SW480 (cell line): ENCODE data around the gene TBC1D10A.

Source experiments
- DNase-seq: peaks from one replicate; pipeline ENCODE4 v3.0.0-alpha.2; 2016; ENCODE audit warnings: low spot score

Gene TBC1D10A

DNA sequence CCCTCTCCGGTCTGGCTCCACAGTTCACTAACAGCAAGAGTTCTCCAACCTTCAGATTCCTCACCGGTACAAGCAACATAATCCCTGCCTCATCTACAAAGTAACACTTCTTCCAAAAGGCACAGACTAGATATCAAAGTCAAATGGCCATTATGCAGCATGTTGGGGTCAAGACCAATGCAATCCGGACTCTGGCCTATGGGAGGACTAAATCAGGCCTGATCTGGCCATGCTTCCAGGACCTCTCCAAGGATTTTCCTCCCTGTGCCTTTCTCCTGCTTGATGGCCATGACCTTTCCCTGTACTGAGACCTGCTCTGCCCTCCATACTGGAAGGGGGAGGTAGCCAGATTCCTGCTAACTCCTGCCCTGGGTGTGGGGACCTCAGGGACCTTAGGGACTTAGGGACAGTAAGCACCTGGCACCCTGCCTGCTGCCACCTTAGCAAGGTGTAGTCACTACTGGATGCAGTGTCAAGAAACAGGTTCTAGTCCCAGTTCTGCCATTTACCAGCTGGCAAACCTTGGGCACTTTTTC, 6.7 kb downstream of the TBC1D10A start:
- DNase-seq: no peak

DNA sequence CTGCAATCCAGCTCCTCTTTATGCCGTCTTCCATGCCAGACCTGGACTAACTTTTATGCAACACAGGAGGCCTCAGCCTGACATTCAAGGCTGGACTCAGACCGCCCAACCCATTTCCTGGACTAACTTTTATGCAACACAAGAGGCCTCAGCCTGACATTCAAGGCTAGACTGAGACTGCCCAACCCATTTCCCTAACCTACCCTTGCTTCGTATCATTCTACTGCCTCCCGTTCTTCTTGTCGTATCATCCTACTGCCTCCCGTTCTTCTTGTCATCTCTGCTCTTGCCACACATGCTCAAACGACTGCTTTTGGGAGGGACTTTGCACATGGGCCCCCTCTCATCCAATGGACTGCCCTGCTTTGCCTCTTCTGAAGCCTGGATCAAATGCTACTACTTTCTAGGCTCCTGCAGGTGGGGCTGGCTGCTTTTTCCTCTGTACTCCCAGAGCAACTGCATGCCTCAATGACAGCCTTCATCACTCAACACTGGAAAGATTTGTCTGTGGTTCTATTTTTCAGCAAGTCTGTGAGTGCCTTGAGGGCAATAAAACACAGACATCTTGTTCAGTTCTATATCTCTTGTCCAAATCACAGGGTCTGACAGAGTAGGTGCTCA, 7.8 kb downstream of the TBC1D10A start:
- DNase-seq: no peak

DNA sequence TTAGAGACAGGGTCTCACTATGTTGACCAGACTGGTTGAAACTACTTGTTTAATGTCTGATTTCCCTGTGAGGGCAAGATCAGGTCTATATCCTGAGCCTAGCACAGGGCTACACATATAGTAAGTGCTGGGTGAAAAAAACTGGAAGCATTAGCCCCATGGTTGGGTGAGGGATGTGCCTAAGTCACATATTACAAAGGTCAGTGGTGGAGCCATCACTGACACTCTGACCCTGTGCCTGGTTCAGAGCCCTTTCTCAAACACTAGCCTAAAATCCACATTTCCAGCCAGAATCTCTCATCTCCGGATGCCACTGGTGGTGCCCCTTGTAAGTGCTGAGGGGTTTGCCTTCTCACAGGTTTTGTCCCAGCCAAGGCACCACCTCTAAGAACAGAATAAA, 9.0 kb downstream of the TBC1D10A start:
- no peak for DNase-seq

DNA sequence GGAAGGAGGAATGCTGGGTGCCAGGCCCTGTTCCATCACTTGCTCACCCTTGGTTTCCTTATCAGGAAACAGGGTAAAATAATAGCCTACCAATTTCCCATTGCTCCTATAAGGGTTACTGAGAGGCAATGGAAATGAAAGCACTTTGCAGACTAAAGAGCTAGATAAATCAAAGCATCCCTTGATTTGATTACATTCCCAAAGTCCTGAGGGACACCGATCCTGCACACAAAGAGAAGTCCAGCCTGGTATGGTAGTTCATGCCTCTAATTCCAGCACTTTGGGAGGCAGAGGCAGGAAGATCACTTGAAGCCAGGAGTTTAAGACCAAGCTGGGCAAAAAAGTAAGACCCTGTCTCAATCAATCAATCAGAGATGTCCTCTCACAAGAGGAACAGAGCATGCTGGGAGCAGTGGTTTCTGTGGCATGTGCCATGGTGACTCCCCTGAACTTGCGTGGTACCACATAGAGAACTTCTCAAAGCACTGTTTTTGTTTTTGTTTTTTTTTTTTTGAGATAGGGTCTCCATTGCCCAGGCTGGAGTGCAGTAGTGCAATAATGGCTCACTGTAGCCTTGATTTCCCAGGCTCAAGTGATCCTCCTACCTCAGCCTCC, 10.7 kb downstream of the TBC1D10A start:
- DNase-seq: no peak

DNA sequence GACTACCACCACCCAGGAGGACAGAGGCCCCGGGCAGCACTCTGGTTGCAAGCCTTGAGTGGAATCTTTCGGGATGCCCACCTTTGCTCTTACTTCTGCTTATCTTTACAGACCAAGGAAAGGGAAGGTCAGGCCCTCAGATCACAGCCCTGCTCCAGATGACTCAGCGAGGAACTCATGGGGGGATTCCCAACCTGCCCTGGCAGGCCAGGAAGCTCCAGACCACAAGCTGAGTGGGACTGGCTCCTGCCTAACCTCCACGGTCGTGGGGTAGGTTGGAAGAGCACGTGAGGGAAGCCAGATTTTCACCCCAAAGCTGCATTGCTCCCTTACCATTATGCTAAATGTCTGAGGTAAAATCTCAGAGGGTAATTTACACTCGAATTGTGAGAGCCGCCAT, 11.8 kb downstream of the TBC1D10A start:
- DNase-seq: peak; percentile 31

DNA sequence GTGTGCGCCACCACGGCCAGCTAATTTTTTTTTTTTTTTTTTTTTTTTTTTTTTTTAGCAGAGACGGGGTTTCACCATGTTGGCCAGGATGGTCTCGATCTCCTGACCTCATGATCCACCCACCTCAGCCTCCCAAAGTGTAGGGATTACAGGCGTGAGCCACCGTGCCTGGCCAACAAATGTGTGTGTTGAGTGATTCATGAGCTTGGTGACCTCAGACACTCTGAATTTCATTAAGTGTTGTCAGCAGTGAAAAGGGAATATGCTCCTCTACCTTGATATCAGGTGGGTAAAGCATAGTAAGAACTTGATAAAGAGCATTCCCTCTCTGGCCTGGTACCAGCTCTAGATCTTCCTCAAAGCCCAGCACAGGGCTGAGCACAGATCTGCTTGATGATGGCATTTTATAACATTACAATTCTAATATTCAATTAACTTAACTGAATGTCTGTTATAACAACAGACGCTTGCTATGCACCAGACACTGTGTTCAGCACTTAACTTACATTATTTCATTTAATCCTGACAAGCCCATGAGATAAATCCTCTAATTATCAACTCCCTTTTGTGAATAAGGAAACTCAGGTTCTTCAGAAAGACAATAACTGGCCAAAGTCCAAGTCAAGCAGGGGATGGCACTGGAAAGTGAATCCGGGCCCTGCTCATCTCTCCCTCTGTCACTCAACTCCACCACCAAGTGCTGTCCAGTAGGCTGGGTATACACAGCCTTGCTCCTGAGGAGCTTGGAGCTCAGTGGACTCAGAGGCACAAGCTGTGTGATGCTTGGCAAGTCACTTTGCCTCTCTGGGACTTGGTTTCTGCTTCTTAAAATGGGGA, 13.0 kb downstream of the TBC1D10A start:
- DNase-seq: no peak

DNA sequence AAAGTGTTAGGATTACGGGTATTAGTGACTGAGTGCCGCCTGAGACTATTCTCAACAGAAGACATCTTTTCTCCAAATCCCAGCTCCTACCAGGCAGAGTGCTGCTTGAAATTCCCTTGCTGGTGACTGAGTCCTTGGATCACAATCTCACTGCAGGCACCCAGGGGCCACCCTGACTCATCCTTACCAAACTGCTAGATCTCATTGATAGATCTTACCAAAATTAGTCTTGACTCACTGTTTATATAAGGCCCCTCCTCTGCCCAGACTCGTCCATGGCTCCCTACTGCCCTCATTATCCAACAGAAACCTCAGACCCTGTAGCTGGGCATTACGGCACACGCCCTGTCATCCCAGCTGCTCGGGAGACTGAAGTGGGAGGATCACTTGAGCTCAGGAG, 14.7 kb downstream of the TBC1D10A start:
- peak; percentile 37 for DNase-seq

DNA sequence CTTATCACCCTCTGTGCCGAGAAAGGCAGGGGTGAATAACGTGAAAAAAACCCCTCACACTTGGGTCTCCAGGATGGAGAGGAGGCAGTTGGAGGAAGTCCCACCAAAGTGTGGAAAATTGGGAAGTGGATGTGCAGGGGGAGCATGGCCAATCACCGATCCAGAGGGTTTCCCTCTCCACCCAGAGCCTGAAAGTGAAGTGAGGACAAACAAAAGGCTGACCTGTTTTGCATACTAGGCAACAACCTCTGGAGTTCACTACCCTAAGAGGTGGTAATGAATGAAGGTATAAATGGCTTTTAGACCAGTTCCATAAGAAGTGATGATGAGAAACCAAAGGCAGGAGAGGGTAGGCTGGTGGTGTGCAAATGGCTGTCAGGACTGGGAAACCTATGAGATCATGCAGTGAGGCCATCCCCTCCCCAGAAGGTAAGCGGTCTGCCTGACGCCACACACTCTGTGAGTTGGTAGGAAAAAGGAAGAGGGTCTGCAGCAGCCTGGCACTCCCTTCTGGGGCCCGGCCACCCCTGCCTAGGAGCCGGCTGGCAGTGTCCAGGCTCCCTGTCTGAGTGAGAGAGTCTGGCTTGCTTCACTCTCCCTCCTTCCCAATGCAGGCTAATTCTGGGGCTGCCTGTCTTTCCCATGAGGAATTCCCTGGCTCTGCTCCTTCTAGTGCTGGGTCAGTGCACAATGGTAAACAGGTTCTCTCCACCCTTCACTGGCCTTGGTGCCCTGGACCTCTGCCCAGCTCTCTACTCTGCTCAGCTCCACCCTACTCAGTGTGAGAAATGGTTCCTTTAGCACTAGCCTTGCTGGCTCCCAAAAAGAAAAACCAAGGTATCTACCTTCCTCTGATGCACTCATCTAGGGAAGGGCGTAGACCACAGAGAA, 15.6 kb downstream of the TBC1D10A start:
- no peak for DNase-seq

DNA sequence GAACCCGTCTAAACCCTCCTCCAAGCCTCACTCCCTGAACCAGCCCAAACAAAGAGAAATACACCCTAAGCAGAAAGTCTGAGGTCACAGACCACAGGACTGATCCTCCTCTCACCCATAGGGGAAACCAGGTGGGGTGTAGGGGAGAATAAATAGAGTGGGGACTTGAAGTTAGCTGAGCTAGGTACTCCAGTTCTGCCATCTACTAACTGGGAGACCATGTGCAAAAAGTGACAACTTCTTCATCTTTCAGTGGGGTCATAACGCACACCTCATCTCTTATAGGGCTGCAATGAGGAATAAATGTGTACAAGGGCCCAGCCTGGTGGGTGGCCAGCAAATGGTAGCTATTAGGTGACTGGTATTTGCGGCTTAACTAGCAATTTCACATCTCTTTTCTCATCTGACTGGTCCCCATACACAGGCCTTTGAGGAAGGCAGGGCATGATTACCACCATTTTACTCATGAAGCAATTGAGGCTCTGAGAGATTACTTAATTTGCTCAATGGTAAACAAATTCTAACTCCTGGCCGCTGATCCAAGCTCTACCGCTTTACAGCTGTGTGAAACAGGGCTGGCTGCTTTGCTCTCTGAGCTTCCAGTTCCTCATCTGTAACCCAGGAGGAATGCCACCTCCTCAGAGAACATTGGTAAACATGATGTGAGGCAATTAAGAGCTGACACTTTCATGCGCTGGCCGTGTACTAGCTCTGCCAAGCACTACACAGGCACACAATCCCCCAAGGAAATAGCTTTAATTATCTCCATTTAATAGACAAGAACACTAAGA, 16.6 kb downstream of the TBC1D10A start:
- DNase-seq: no peak

DNA sequence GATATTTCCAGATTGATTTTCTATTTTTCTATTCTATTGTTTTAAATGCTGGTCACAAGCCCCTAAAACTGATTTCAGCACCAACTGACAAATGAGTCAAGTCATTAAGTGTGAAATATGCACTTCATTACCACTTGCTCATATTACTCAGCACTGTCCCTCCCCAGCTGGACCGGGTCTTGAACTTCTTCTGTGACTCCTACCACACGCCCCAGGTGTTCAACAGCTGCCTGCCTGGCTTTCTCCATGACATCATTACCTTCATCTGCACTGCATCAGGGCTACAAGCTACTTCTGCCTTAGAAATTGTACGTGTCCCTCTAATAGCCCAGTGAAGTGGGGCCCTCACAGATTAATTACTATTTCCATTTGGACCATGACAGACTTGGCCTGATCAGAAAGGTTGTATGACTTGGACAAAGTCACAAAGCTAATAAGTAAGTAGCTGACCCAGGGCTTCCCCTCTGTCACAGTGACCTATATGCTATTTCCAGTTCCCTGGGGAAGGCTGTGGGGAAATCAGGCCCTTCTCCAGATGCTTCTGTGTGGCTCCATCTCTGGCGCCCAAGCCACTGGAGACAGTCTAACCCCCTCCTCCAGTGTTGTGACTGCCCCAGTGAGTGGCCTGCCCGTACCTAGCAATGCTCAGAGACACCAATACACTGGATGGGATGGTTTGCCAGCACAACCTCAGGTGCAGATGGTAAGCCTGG, 18.1 kb downstream of the TBC1D10A start:
- no peak for DNase-seq

DNA sequence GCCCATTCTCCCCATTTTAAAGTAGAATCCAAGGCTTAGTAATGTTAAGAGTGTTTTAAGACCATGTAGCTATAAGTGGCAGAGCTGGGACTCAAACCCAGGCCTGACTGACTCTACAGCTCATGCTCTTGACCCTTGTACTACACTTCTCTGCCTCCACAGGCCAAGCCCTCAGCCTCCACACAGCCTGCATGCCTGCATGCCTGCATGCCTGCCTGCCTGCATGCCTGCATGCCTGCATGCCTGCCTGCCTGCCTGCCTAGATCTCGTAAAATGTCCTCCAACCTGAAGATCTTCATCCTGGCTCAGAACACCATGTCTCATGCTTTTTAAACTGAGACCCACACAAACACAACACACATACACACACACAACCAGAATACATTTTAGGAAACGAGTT, 18.6 kb downstream of the TBC1D10A start:
- DNase-seq: no peak

DNA sequence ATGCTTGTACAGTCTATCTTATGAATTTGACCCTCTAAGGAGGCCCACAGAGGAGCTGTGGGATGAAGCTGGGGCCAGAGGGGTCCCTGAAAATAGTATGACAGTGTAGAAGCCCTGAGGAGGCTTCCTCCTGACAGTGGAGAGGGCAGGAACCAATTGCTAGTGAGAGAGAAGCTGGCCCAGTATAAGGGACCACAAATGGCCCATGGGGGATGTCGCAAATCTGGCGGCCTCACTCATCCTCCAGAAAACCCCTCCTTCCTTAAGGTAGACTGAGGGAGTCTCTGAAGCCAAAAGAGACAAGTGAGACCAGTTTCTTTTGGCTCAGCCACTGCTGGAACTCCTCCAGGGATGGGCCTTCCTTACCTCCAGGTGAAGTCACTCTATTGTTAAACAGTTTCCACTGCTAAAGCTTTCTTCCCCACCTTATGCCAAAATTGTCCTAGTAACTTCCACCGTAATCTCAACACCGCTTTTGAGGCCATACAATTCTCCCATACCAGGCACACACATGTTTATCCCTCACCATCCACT, 19.6 kb downstream of the TBC1D10A start:
- DNase-seq: no peak

DNA sequence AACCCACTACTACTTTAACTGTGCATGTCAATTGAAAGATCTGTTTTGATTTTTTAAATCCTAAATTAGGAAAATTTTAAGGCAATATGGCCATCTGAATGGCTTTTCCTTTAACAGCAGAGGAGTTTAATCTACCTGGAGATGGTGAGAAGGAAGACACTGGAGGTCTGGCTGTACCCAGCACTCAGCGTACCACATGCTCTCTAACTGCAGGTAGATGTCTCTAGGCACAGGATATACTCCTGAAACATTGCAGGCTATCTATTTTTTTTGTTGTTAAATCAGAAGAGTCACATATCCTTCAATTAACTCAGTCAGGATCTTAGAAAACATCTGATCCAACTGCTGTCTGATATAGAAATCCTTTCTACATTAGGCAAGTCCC, 20.1 kb downstream of the TBC1D10A start:
- DNase-seq: no peak

DNA sequence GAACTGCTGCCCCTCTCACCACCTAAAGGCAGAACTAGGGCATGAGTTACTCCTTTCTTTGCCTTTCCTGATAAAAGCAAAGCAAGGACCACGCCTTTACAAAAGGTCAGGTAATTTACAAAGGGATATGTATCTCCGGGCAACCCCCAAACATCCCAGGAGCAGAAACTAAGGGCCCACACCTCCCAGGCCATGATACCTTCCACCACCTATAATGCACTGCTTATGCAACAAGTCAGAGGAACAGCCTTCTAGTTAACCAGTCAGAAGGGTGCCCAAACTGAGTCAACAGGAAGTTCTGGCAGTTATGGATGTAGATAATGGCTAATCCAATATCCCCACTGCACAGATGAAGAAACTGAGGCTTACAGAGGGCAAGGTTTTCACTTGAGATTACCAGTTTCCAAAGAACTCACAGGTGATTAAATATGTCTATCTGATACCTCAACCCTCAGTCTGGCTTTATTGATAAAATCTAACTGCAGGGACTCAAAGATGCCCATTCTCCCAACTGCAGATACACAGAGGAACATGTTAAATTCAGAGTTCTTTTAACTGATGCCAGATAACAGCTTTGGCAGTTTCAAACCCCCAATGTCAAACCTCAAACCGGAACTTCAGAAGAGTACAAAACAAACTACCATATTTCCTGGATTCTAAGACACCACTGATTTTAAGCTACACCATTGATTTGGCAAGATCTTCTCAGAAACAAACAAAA, 20.7 kb downstream of the TBC1D10A start:
- DNase-seq: peak; percentile 10

DNA sequence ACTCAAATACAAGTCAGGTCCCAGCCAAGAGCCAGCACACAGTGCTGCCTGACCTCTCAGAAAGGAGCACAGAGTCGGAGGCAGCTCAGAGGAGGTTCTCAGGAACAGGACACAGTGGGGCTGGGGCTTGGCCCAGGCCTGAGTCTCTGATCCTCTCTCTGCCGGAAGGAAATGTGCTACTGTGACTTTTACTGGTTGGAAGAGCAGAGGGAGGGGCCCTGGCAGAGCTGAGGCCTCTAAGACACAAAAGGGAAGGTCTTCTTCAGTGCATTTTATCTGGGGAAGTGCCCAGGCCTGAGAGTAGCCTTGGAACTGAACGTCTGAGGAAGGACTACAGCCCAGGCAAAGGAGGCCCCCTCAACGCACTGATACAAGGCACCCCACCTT, 21.2 kb downstream of the TBC1D10A start:
- peak; percentile 16 for DNase-seq

DNA sequence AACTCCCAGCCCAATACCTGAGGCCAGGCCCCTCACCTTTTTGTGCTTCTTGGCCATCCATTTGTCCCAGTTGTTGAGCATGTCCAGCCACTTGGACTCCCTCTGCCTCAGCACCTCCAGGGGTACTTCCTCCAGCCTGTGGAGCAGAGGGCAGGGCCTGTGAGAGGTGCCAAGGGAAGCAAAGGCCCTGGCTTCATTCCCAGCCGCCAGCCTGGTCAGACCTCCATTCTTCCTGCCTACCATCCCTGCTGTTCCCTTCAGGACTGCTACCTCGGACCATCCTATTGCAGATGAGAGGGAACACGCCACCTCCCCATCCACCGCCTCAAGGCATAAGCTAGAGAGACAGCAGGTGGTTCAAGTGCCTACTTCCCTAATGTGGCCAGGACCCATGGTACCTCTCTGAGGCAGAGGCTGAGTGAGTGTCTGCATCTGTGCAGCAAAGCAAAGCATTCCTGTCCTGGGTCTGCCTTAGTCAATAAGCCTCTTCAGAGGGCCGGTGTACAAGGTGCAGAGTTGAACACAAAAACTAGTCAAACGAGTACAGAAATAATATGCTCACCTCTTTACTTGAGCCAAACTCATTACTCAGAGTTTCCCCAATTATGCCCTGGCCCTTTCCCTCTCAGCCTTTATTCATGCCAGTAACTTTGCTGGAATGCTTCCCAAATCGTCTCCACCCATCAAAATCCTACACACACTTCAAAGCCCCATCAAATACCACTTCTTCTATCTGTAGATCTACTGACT, 22.1 kb downstream of the TBC1D10A start:
- peak; percentile 14 for DNase-seq

DNA sequence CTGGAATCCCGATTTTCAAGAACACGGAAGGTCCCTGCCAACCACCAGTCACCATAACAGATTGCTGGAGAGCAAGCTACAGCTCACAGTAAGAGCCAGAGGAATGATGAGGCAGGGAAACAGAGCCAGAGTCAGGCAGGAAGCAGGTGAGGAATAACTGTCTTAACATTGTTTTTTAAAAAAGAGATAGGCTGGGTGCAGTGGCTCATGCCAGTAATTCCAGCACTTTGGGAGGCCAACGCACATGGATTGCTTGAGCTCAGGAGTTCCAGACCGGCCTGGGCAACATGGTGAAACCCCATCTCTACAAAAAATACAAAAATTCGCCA, 24.0 kb downstream of the TBC1D10A start:
- no peak for DNase-seq

DNA sequence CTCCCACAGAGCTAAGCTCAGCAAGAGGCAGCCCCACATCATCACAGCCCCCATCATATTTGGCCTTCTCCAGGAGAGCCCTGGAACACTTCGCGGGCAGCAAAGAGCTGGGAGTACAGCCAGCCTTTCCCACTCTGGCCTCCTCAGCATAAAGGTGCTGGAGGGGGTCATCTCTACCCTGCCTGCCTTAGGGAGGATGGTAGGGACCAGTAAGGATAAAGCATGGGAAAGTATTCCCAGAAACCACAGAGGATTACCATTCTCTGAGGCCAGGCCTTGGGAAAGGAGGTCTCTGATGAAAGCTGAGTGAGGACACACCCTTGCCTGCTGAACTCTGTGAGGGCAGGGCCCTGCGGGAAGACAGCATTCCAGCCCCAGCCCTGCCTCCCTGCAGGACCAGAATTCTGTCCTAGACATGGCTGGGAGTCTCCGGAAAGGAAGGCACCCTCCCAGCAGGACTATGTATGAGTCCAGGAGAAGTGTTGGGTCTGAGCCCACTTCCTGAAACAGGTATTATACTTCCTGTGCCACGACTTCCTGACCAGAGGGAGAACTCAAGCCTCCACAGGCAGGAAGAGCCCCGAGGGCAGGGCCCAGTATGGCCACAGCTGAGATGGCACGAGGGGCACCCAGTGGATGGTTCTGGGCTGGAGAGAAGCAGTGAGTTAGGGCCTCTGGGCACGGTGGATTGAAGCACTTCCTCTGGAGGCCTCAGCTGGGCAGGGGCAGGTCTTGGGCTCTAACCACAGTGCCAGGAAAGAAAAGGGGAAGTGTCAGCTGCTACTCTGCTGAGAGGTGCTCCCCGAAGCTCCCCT, 24.5 kb downstream of the TBC1D10A start:
- DNase-seq: peak; percentile 83
